MCF 10A (cell line): Measurements from ENCODE around the gene UNC13B. TPM values are rescaled to one million over a fixed set of nuclear protein-coding genes. Genes with fewer than 3 reads are reported as not detected.

Experiments used
- BruUV-seq: library from RNA; stranded (reverse); fragments of 400-500 nt; replicated peaks from 2 replicates; lab custom pipeline; 2021; lab: Mats Ljungman, UMichigan
- CTCF ChIA-PET: fragments of 300-600 bp; sonication (Branson Sonifier 250); formaldehyde crosslinking; extraction: SDS; loops from one replicate; lab custom pipeline; 2021; ENCODE audit warnings: antibody characterized with exemption, inconsistent platforms; lab: Yijun Ruan, JAX
- POLR2A ChIA-PET: fragments of 300-600, 350-650 bp; sonication (Branson Sonifier 250); formaldehyde crosslinking; extraction: SDS; loops from one replicate; lab custom pipeline; 2020; ENCODE audit warnings: antibody characterized with exemption, inconsistent platforms; lab: Yijun Ruan, JAX
- DNase-seq: peaks from one replicate; pipeline ENCODE4 v3.0.0-alpha.2; 2018; ENCODE audit not compliant: unreplicated experiment
- H3K27ac Mint-ChIP-seq: one replicate; pipeline ENCODE4 v1.8.0; 2022; ENCODE audit warnings: mild to moderate bottlenecking, low read depth, mixed read lengths; ENCODE audit not compliant: unreplicated experiment
- H3K27me3 Mint-ChIP-seq: one replicate; pipeline ENCODE4 v1.8.0; 2022; ENCODE audit warnings: mixed read lengths; ENCODE audit not compliant: insufficient read depth, unreplicated experiment
- H3K36me3 Mint-ChIP-seq: one replicate; pipeline ENCODE4 v1.8.0; 2022; ENCODE audit warnings: mild to moderate bottlenecking, moderate library complexity, mixed read lengths; ENCODE audit not compliant: insufficient read depth, unreplicated experiment
- H3K4me1 Mint-ChIP-seq: one replicate; pipeline ENCODE4 v1.8.0; 2022; ENCODE audit warnings: mixed read lengths; ENCODE audit not compliant: insufficient read depth, unreplicated experiment
- H3K4me3 Mint-ChIP-seq: one replicate; pipeline ENCODE4 v1.8.0; 2022; ENCODE audit warnings: mild to moderate bottlenecking, moderate library complexity, mixed read lengths; ENCODE audit not compliant: unreplicated experiment
- H3K9me3 Mint-ChIP-seq: one replicate; pipeline ENCODE4 v1.8.0; 2022; ENCODE audit warnings: mixed read lengths; ENCODE audit not compliant: unreplicated experiment
- CTCF ChIP-seq: fragments of 200-600 bp; IDR thresholded peaks from one replicate; pipeline ENCODE4 v1.8.0; 2022; ENCODE audit warnings: antibody characterized with exemption, mild to moderate bottlenecking; ENCODE audit not compliant: unreplicated experiment
- intact Hi-C: fragments of 100-400 bp; cut with micrococcal nuclease; formaldehyde crosslinking; loops from 2 replicates; pipeline ENCODE4 v1.14.1; 2022
- total RNA-seq: library from RNA; stranded (reverse); gene quantifications from 2 replicates; pipeline ENCODE4 v1.2.3, GENCODE V29; 2022

UNC13B gene
- total RNA-seq, 1 experiment from 2014 or later: 22.9 TPM

- ChIA-PET CTCF (no interaction called here), POLR2A (interaction anchor here (0.6 kb wide), 1 partner anchor 17 kb away, joined by 4 read pairs; no protein-coding TSS in a partner anchor)
- Mint-ChIP-seq H3K36me3 (peaks cover 12% of the 10 kb centered on the region), H3K27ac (no peak overlapping the region), H3K27me3 (no peaks in the 10 kb centered on the region), H3K4me3 (no peak overlapping the region), H3K9me3 (peaks cover 7% of the 10 kb centered on the region), H3K4me1 (peaks cover 6% of the 10 kb centered on the region)
- no TSS peak for BruUV-seq
- intact Hi-C loops: no loop called here
- no peak for TF ChIP-seq CTCF
- no peak for DNase-seq
Observed at GRCh38 chr9:35333551-35333950, 171.7 kb downstream of the UNC13B start.

GRCh38 chr9:35335164-35335563 lies 173.4 kb downstream of the UNC13B start:
- DNase-seq: no peak
- H3K36me3 Mint-ChIP-seq: peaks cover 12% of the 10 kb centered on the region
- ChIA-PET CTCF (no interaction called here), POLR2A (no interaction called here)
- intact Hi-C loops: no loop called here
- H3K27ac Mint-ChIP-seq: no peak overlapping the region
- no peaks in the 10 kb centered on the region for H3K27me3 Mint-ChIP-seq
- H3K4me3 Mint-ChIP-seq: no peak overlapping the region
- no peak for TF ChIP-seq CTCF
- no TSS peak for BruUV-seq
- no peaks in the 10 kb centered on the region for H3K9me3 Mint-ChIP-seq
- peaks cover 6% of the 10 kb centered on the region for H3K4me1 Mint-ChIP-seq

GRCh38 chr9:35338086-35338485 lies 176.3 kb downstream of the UNC13B start:
- no peak for DNase-seq
- no peak for TF ChIP-seq CTCF
- peaks cover 12% of the 10 kb centered on the region for H3K36me3 Mint-ChIP-seq
- no peak overlapping the region for H3K4me3 Mint-ChIP-seq
- BruUV-seq: no TSS peak
- no peak overlapping the region for H3K27ac Mint-ChIP-seq
- peaks cover 21% of the 10 kb centered on the region for H3K4me1 Mint-ChIP-seq
- ChIA-PET CTCF (no interaction called here), POLR2A (interaction anchor here (0.6 kb wide), 1 partner anchor 26 kb away, joined by 3 read pairs; no protein-coding TSS in a partner anchor)
- H3K27me3 Mint-ChIP-seq: no peaks in the 10 kb centered on the region
- intact Hi-C loops: no loop called here
- no peaks in the 10 kb centered on the region for H3K9me3 Mint-ChIP-seq

GRCh38 chr9:35338561-35339274 lies 176.9 kb downstream of the UNC13B start:
- DNase-seq: no peak
- BruUV-seq: no TSS peak
- Mint-ChIP-seq H3K4me3 (no peak overlapping the region), H3K36me3 (peaks cover 12% of the 10 kb centered on the region), H3K27ac (no peak overlapping the region), H3K4me1 (peaks cover 16% of the 10 kb centered on the region), H3K27me3 (no peaks in the 10 kb centered on the region), H3K9me3 (no peaks in the 10 kb centered on the region)
- CTCF ChIA-PET: no interaction called here
- POLR2A ChIA-PET: interaction anchor here (0.6 kb wide), 1 partner anchor 25 kb away, joined by 3 read pairs; no protein-coding TSS in a partner anchor
- no peak for TF ChIP-seq CTCF
- intact Hi-C loops: no loop called here
